ENCODE measurements around the gene KRTAP17-1. TPM values are rescaled to one million over a fixed set of nuclear protein-coding genes. Genes with fewer than 3 reads are reported as not detected.
A peak's percentile ranks its signal among the peaks of the same experiment; 100 is the strongest.

KRTAP17-1 gene
- total and polyA plus RNA-seq, 4 donors, result not detected

GRCh38 chr17:41315814-41316445 lies 420 bp upstream of the KRTAP17-1 start:
- no peaks in the 10 kb centered on the region for H3K4me1 ChIP-seq (ENCODE audit: control insufficient read depth in 1 of 2, insufficient read depth in 2 of 2, low read length in 2 of 2)
- no peaks in the 10 kb centered on the region for H3K36me3 ChIP-seq (ENCODE audit: control insufficient read depth in 1 of 2, insufficient read depth in 2 of 2, low read length in 1 of 2)
- intact Hi-C loops (cut with DNase I), result no loop called here
- H3K4me3 ChIP-seq (ENCODE audit: low read length in 2 of 2), result no peak overlapping the region
- H3K27me3 ChIP-seq (ENCODE audit: control insufficient read depth in 1 of 2, insufficient read depth in 2 of 2, low read length in 1 of 2), result peaks cover 0 to 1% of the 10 kb centered on the region in 2 donors
- WGBS, 2 donors, result 68 to 72% methylated on average over 17 of the region's 17 CpGs
- H3K27ac ChIP-seq (ENCODE audit: low read depth in 1 of 2, low read length in 2 of 2), result no peak overlapping the region
- no peaks in the 10 kb centered on the region for H3K9me3 ChIP-seq (ENCODE audit: control insufficient read depth, low read length)
- ATAC-seq (ENCODE audit: low FRiP score) (no peak), DNase-seq (peak in 1 of 2 donors; percentile 61)

GRCh38 chr17:41311111-41311510 lies 4.4 kb downstream of the KRTAP17-1 start:
- H3K27me3 ChIP-seq (ENCODE audit: control insufficient read depth in 1 of 2, insufficient read depth in 2 of 2, low read length in 1 of 2), result peaks cover 0 to 1% of the 10 kb centered on the region in 2 donors
- H3K9me3 ChIP-seq (ENCODE audit: control insufficient read depth, low read length), result no peaks in the 10 kb centered on the region
- intact Hi-C loops (cut with DNase I), result no loop called here
- DNase-seq (no peak), ATAC-seq (ENCODE audit: low FRiP score) (no peak)
- no peak overlapping the region for H3K4me3 ChIP-seq (ENCODE audit: low read length in 2 of 2)
- H3K36me3 ChIP-seq (ENCODE audit: control insufficient read depth in 1 of 2, insufficient read depth in 2 of 2, low read length in 1 of 2), result no peaks in the 10 kb centered on the region
- H3K27ac ChIP-seq (ENCODE audit: low read depth in 1 of 2, low read length in 2 of 2), result no peak overlapping the region
- H3K4me1 ChIP-seq (ENCODE audit: control insufficient read depth in 1 of 2, insufficient read depth in 2 of 2, low read length in 2 of 2), result no peaks in the 10 kb centered on the region
- 71 to 75% methylated on average over 1 of the region's 1 CpG for WGBS, 2 donors

- DNase-seq (peak in 1 of 2 donors; percentile 59), ATAC-seq (ENCODE audit: low FRiP score) (no peak)
- Histone ChIP-seq H3K27me3 (ENCODE audit: control insufficient read depth in 1 of 2, insufficient read depth in 2 of 2, low read length in 1 of 2) (no peaks in the 10 kb centered on the region), H3K4me3 (ENCODE audit: low read length in 2 of 2) (no peak within 1 kb of the TSS), H3K9me3 (ENCODE audit: control insufficient read depth, low read length) (no peaks in the 10 kb centered on the region), H3K36me3 (ENCODE audit: control insufficient read depth in 1 of 2, insufficient read depth in 2 of 2, low read length in 1 of 2) (no peaks in the 10 kb centered on the region), H3K27ac (ENCODE audit: low read depth in 1 of 2, low read length in 2 of 2) (no peak within 1 kb of the TSS), H3K4me1 (ENCODE audit: control insufficient read depth in 1 of 2, insufficient read depth in 2 of 2, low read length in 2 of 2) (no peaks in the 10 kb centered on the region)
- intact Hi-C loops (cut with DNase I), result no loop called here
- WGBS, 2 donors, result 69 to 75% methylated on average over 7 of the region's 7 CpGs
Observed at GRCh38 chr17:41308918-41309359, 6.6 kb downstream of the KRTAP17-1 start, which contains the start of gene KRTAP16-1. Gene KRTAP16-1, minus strand, starts transcription at chr17:41309309. Its CDS starts 56 bp downstream, at chr17:41309253.

- H3K36me3 ChIP-seq (ENCODE audit: control insufficient read depth in 1 of 2, insufficient read depth in 2 of 2, low read length in 1 of 2), result no peaks in the 10 kb centered on the region
- WGBS, 2 donors, result 27 to 36% methylated on average over 10 of the region's 10 CpGs
- H3K27ac ChIP-seq (ENCODE audit: low read depth in 1 of 2, low read length in 2 of 2), result no peak overlapping the region
- H3K9me3 ChIP-seq (ENCODE audit: control insufficient read depth, low read length), result no peaks in the 10 kb centered on the region
- no peaks in the 10 kb centered on the region for H3K27me3 ChIP-seq (ENCODE audit: control insufficient read depth in 1 of 2, insufficient read depth in 2 of 2, low read length in 1 of 2)
- ATAC-seq (ENCODE audit: low FRiP score) (peak; percentile 60), DNase-seq (peak; percentile 69 to 70)
- H3K4me1 ChIP-seq (ENCODE audit: control insufficient read depth in 1 of 2, insufficient read depth in 2 of 2, low read length in 2 of 2), result no peaks in the 10 kb centered on the region
- intact Hi-C loops (cut with DNase I), result no loop called here
- H3K4me3 ChIP-seq (ENCODE audit: low read length in 2 of 2), result no peak overlapping the region
Observed at GRCh38 chr17:41308251-41308917, 7.1 kb downstream of the KRTAP17-1 start.

- no peaks in the 10 kb centered on the region for H3K36me3 ChIP-seq (ENCODE audit: control insufficient read depth in 1 of 2, insufficient read depth in 2 of 2, low read length in 1 of 2)
- ATAC-seq (ENCODE audit: low FRiP score) (no peak), DNase-seq (peak in 1 of 2 donors; percentile 71)
- WGBS, 2 donors, result 63 to 64% methylated on average over 9 of the region's 9 CpGs
- H3K27me3 ChIP-seq (ENCODE audit: control insufficient read depth in 1 of 2, insufficient read depth in 2 of 2, low read length in 1 of 2), result no peaks in the 10 kb centered on the region
- no peak overlapping the region for H3K4me3 ChIP-seq (ENCODE audit: low read length in 2 of 2)
- H3K27ac ChIP-seq (ENCODE audit: low read depth in 1 of 2, low read length in 2 of 2), result no peak overlapping the region
- H3K9me3 ChIP-seq (ENCODE audit: control insufficient read depth, low read length), result no peaks in the 10 kb centered on the region
- H3K4me1 ChIP-seq (ENCODE audit: control insufficient read depth in 1 of 2, insufficient read depth in 2 of 2, low read length in 2 of 2), result no peaks in the 10 kb centered on the region
- intact Hi-C loops (cut with DNase I), result no loop called here
Observed at GRCh38 chr17:41307647-41308046, 7.9 kb downstream of the KRTAP17-1 start.

GRCh38 chr17:41304091-41304490 lies 11.4 kb downstream of the KRTAP17-1 start:
- intact Hi-C loops (cut with DNase I), result no loop called here
- Histone ChIP-seq H3K4me1 (ENCODE audit: control insufficient read depth in 1 of 2, insufficient read depth in 2 of 2, low read length in 2 of 2) (no peaks in the 10 kb centered on the region), H3K27ac (ENCODE audit: low read depth in 1 of 2, low read length in 2 of 2) (no peak overlapping the region), H3K4me3 (ENCODE audit: low read length in 2 of 2) (no peak overlapping the region), H3K9me3 (ENCODE audit: control insufficient read depth, low read length) (no peaks in the 10 kb centered on the region), H3K27me3 (ENCODE audit: control insufficient read depth in 1 of 2, insufficient read depth in 2 of 2, low read length in 1 of 2) (no peaks in the 10 kb centered on the region), H3K36me3 (ENCODE audit: control insufficient read depth in 1 of 2, insufficient read depth in 2 of 2, low read length in 1 of 2) (no peaks in the 10 kb centered on the region)
- WGBS, 2 donors, result 79 to 83% methylated on average over 12 of the region's 12 CpGs
- no peak for ATAC-seq (ENCODE audit: low FRiP score)
- no peak for DNase-seq

- WGBS, 2 donors, result 77 to 80% methylated on average over 4 of the region's 4 CpGs
Observed at GRCh38 chr17:41302981-41303380, 12.5 kb downstream of the KRTAP17-1 start.

GRCh38 chr17:41301916-41302901 lies 13.3 kb downstream of the KRTAP17-1 start, which contains the start of gene KRTAP29-1:
Gene KRTAP29-1, minus strand, starts transcription at chr17:41302851. Its CDS starts 0 bp downstream, at chr17:41302851.
- no peaks in the 10 kb centered on the region for H3K9me3 ChIP-seq (ENCODE audit: control insufficient read depth, low read length)
- H3K36me3 ChIP-seq (ENCODE audit: control insufficient read depth in 1 of 2, insufficient read depth in 2 of 2, low read length in 1 of 2), result no peaks in the 10 kb centered on the region
- DNase-seq, result no peak
- H3K27ac ChIP-seq (ENCODE audit: low read depth in 1 of 2, low read length in 2 of 2), result no peak within 1 kb of the TSS
- no peak within 1 kb of the TSS for H3K4me3 ChIP-seq (ENCODE audit: low read length in 2 of 2)
- ATAC-seq (ENCODE audit: low FRiP score), result no peak
- WGBS, 2 donors, result 12 to 13% methylated on average over 11 of the region's 11 CpGs
- no peaks in the 10 kb centered on the region for H3K27me3 ChIP-seq (ENCODE audit: control insufficient read depth in 1 of 2, insufficient read depth in 2 of 2, low read length in 1 of 2)
- no peaks in the 10 kb centered on the region for H3K4me1 ChIP-seq (ENCODE audit: control insufficient read depth in 1 of 2, insufficient read depth in 2 of 2, low read length in 2 of 2)
- intact Hi-C loops (cut with DNase I), result no loop called here

More at GRCh38 chr17:41302981-41303380, 12.5 kb downstream of the KRTAP17-1 start:
- DNase-seq (no peak), ATAC-seq (ENCODE audit: low FRiP score) (no peak)
- Histone ChIP-seq H3K27ac (ENCODE audit: low read depth in 1 of 2, low read length in 2 of 2) (no peak overlapping the region), H3K9me3 (ENCODE audit: control insufficient read depth, low read length) (no peaks in the 10 kb centered on the region), H3K4me3 (ENCODE audit: low read length in 2 of 2) (no peak overlapping the region), H3K36me3 (ENCODE audit: control insufficient read depth in 1 of 2, insufficient read depth in 2 of 2, low read length in 1 of 2) (no peaks in the 10 kb centered on the region), H3K4me1 (ENCODE audit: control insufficient read depth in 1 of 2, insufficient read depth in 2 of 2, low read length in 2 of 2) (no peaks in the 10 kb centered on the region), H3K27me3 (ENCODE audit: control insufficient read depth in 1 of 2, insufficient read depth in 2 of 2, low read length in 1 of 2) (no peaks in the 10 kb centered on the region)
- intact Hi-C loops (cut with DNase I), result no loop called here

Measured in aorta (tissue), 5 donors.